HG03520 (cell line): Measurements from ENCODE around the gene SCRN1.
"Not testable (repeated sequence)": the region's sequence is repeated elsewhere in the genome, so short reads cannot be mapped to it uniquely, and the experiment has no call there.

Experiments
- ATAC-seq: cut with Tn5 transposase; IDR thresholded peaks from one replicate; pipeline ENCODE4 v1.9.1; 2021; ENCODE audit warnings: mild to moderate bottlenecking, moderate library complexity; ENCODE audit not compliant: unreplicated experiment

Gene SCRN1

GRCh38 chr7:29893351-29893965 lies 96.1 kb downstream of the SCRN1 start:
- no peak for ATAC-seq

GRCh38 chr7:29892231-29892630 lies 97.4 kb downstream of the SCRN1 start:
- no peak for ATAC-seq

DNA sequence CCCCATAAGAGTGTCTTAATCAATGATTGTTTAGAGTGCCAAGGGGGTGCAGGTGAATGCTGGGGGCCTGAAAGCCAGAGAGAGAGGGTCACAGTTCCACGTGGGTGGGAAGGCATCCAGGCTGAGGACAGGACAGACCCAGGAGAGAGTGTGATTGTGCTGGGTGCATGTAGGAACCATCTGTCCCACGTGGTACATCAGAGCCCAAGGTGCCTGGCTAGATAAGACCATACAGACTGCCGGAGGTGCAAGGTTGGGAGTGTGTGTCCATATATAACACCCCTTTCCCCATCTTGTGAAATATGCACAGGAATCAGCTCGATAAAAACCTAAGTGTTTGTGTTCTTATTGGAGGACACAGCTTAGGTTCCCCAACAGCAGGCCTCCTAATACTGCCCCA lies 97.8 kb downstream of the SCRN1 start:
- no peak for ATAC-seq

GRCh38 chr7:29890786-29891185 lies 98.8 kb downstream of the SCRN1 start:
- ATAC-seq = not testable (repeated sequence)

GRCh38 chr7:29890251-29890650 lies 99.3 kb downstream of the SCRN1 start:
- no peak for ATAC-seq

DNA sequence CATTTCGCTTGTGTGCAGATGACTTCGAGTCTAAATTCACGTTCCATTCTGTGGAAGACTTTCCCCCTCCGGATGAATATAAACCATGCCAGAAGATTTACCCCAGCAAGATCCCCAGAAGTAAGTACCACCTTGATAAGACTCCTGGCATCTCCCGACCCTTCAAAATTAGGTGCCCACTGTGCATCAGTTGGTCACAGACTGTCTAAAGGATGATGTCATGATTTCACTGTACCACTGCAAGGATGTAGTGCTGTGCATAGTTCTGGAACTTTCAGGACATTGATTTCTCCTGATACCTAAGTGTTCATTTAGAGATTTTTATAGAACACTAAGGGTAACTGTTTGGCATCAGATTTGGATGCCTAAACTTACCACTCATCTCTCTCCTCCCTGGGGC lies 100.3 kb downstream of the SCRN1 start:
- ATAC-seq = no peak

DNA sequence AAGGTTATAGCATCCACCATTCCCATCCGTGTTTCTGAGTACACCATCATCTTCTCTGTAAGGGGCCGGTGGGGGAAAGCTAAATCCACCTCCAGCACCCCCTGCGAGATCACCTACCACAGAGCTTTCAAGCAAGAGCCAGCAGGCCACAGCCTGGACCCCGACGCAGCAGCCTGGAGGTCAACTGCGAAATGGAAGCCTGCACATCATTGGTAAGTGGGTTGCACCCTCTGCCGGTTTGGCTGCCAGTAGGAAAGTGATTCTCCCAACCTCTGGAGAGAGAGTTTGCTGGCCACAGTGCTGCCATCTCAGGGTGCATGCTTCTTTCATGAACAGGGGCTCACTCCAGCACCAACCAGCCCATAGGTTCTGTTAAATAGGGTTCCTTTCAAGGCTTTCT lies 101.6 kb downstream of the SCRN1 start:
- ATAC-seq = no peak

- no peak for ATAC-seq
Measured at GRCh38 chr7:29886827-29887226, 102.8 kb downstream of the SCRN1 start.

DNA sequence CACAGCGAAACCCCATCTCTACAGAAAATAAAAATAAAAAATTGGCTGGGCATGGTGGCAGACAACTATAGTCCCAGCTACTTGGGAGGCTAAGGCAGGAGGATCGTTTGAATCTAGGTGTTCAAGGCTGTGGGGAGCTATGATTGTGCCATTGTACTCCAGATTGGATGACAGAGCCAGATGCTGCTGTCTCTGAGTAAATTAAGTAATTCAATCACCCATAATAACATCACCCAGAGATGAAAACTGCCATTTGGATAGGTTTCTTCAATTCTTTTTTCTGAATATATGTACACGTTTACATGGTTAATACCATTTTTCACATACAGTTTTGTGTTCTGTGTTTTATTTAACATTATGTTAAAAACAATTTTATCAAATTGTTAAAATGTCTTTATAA lies 104.0 kb downstream of the SCRN1 start:
- no peak for ATAC-seq

- ATAC-seq = no peak
Measured at GRCh38 chr7:29884399-29885272, 105.0 kb downstream of the SCRN1 start.

GRCh38 chr7:29883462-29884398 lies 105.9 kb downstream of the SCRN1 start:
- no peak for ATAC-seq

DNA sequence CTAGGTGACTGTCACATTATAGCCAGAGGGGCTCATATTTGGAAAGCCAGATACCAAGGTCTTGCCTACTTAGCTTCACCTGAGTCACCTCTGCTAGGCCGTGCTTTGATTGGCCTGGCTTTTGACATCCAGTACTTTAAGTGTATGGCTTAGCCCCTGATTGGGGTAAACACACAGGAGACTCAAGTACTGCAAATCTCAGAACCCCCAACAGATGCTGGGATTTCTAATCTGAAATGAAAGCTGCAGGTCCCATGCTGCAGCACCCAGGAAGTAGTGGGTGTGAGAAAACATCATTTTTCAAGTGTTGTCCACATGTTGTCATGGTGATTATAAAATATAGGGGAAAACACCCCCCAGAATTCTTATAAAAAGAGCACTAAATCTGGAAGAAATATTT lies 107.1 kb downstream of the SCRN1 start:
- no peak for ATAC-seq

GRCh38 chr7:29881724-29882123 lies 107.9 kb downstream of the SCRN1 start:
- ATAC-seq = no peak

- no peak for ATAC-seq
Measured at GRCh38 chr7:29879609-29880008, 110.0 kb downstream of the SCRN1 start.

DNA sequence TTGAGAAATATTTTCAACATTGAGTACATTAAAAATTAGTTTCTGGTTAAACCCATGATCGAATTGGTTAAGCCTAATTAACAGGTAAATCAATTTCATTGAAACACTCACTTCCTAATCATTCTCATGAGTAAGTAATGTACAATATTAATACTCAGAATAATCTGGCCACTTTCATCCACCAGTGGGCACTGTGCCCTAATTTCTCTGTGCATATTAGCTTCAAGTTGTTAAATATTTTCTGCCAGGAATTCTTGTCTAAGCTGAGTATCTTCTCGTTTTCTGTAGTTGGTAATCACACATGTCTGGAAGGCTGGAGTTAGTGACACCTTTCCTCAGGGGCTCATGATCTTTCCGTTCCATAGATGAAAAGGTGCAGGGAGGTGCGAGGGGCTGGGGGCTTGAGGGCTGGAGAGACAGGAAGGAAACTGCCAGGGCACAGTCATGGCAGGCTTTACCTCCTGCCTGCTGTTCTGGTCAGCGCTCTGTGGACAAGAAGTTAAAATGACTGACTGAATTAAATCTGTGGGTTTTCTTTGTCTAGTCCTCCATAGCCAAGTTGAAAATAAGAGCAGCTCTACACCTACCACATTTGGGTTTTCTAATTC lies 111.4 kb downstream of the SCRN1 start:
- no peak for ATAC-seq

GRCh38 chr7:29877196-29877595 lies 112.4 kb downstream of the SCRN1 start:
- ATAC-seq = no peak

GRCh38 chr7:29875741-29876140 lies 113.9 kb downstream of the SCRN1 start:
- ATAC-seq = no peak

DNA sequence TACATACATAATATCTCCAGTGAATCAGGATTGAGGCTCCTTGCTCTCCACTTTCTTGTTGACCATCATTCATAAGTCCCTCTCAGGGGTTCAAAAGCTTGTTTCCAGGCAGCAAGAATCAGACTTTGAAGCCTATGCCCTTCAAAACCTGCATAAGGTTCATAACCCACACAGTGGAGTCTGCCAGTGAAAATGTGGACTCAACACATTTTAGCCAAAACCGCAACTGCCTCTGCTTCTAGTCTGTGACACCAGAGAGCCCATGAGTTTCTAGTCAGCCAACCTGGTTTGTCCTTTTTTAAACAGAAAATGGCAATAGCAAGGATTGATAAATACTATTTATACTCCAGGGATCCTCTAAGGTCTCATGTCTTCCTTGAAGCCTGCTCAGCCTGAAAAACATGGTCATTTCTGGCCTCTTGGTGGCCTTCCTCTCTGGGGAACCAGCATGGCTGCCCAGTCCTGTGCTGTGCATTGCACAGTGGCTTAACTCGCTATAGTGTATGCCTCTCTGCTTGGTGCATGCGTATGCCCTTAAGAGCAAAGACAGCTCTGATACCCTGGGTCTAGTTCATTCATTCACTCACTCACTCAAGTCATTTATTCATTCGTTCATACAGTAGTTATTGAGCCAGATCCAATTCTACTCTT lies 115.8 kb downstream of the SCRN1 start:
- ATAC-seq = no peak

GRCh38 chr7:29871787-29872398 lies 117.7 kb downstream of the SCRN1 start:
- no peak for ATAC-seq
